Peyer's patch (tissue), 4 donors: Measurements from ENCODE around the gene CYP2E1.

ENCODE experiments used
- CTCF ChIP-seq, 6 experiments: fragments of 450-650 bp in 4 of 6; fragments of 200-600 bp in 2 of 6; sonication (generic) in 1 of 6; IDR thresholded peaks; one replicate each; pipeline ENCODE4 v1.5.1; 2017 to 2019; ENCODE audit warnings: antibody characterized with exemption in 6 of 6, mild to moderate bottlenecking in 3 of 6, moderate library complexity in 1 of 6
- POLR2A ChIP-seq, 2 donors: fragments of 450-650 bp; IDR thresholded peaks; one replicate each; pipeline ENCODE4 v1.5.1; 2017; ENCODE audit warnings: antibody characterized with exemption in 2 of 2, mild to moderate bottlenecking in 2 of 2, moderate library complexity in 2 of 2

- TF ChIP-seq CTCF (IDR thresholded peaks at IDR 0.05) (no peak), POLR2A (IDR thresholded peaks at IDR 0.05) (no peak)
Measured at GRCh38 chr10:133528296-133528844, 1.2 kb downstream of the CYP2E1 start.
